OCI-LY1 (cell line): Measurements from ENCODE around the gene LGALS3.

ENCODE experiments used
- CTCF ChIP-seq: fragments of 200-600 bp; sonication (generic), shearing (Covaris generic); IDR thresholded peaks from 2 replicates; pipeline ENCODE4 v1.5.1; 2017; ENCODE audit warnings: mild to moderate bottlenecking, antibody characterized with exemption, low read length, moderate library complexity, mixed read lengths
- EZH2 ChIP-seq: fragments of 200-600 bp; sonication (generic), shearing (Covaris generic); IDR thresholded peaks from 2 replicates; pipeline ENCODE4 v1.8.0; 2017; ENCODE audit warnings: borderline replicate concordance, mixed run types, mild to moderate bottlenecking, antibody characterized with exemption, low read length, moderate library complexity, mixed read lengths

DNA sequence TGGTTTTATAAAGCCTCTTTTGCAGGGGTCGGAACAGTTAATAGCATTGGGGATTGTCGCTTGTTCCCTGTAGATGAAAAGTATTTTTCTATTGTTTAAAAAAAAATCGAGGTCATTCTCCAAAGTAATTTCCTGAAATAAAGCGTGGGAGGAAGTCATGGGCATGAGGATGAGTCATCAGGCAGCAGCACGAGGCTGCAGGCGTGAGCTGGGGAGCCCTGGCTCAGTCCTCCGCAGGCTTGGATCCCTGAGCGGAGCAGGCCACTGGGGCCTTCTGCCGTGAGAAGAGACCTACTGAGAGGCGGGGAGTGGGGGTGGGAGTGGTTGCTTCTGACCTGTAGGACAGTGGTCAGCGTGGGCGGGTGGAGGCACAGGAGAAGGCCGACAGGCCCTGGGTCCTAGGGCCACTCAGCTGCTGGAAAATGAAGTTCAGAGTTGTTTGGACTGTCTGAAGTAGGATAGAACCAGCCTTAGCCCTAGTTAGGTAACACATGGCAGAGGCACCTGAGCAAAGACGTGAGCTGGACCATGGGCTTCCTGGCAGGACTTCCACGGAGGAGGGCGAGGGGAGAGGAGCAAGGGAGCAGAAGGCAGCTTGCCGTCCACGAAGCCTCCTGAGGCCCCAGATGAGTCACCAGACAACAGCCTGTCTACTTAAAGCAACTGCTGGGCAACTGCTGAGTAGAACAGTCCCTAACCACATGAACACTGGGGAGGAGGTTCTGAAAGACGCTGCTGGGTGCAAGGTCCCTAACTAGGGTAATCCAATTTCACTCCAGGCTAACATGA lies 21.1 kb upstream of the LGALS3 start:
- TF ChIP-seq CTCF (no peak), EZH2 (no peak)
